ENCODE measurements around the gene MBD5.

Gene MBD5

DNA sequence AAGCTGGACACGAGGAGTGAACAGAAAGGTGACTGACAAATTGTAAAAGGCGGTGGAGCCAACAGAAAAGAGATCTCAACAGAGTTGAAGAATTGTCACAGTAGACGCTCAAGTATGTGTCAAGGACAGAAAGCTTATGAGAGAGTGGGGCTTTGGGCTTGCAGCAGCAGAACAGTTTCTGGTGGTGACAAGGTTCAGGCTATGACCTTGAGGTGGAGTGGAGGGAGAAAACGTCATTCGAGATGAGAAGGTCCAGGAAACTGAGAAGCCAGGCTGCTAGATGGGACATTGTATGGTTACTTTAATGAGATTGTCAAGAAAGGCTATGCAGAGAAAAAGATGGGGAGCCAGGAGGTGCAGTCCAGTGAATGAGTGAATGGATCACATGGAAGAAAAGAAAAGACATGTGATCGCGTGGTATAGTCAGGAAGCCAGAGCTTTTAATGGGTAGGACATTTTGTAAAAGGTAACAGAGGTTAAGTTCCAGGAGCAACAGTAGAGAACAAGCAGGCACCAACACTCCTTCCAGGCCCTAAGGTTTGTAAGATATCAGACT lies 532.5 kb downstream of the MBD5 start:
- H3K4me3 ChIP-seq (replicated peaks; ENCODE audit: low read depth, low read length): no peak overlapping the region
- no peak for DNase-seq (ENCODE audit: extremely low read depth, low read depth)
- TF ChIP-seq, protein P1, sequence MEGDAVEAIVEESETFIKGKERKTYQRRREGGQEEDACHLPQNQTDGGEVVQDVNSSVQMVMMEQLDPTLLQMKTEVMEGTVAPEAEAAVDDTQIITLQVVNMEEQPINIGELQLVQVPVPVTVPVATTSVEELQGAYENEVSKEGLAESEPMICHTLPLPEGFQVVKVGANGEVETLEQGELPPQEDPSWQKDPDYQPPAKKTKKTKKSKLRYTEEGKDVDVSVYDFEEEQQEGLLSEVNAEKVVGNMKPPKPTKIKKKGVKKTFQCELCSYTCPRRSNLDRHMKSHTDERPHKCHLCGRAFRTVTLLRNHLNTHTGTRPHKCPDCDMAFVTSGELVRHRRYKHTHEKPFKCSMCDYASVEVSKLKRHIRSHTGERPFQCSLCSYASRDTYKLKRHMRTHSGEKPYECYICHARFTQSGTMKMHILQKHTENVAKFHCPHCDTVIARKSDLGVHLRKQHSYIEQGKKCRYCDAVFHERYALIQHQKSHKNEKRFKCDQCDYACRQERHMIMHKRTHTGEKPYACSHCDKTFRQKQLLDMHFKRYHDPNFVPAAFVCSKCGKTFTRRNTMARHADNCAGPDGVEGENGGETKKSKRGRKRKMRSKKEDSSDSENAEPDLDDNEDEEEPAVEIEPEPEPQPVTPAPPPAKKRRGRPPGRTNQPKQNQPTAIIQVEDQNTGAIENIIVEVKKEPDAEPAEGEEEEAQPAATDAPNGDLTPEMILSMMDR (IDR thresholded peaks at IDR 0.05; ENCODE audit: low read depth, low read length, missing control alignments): no peak

DNA sequence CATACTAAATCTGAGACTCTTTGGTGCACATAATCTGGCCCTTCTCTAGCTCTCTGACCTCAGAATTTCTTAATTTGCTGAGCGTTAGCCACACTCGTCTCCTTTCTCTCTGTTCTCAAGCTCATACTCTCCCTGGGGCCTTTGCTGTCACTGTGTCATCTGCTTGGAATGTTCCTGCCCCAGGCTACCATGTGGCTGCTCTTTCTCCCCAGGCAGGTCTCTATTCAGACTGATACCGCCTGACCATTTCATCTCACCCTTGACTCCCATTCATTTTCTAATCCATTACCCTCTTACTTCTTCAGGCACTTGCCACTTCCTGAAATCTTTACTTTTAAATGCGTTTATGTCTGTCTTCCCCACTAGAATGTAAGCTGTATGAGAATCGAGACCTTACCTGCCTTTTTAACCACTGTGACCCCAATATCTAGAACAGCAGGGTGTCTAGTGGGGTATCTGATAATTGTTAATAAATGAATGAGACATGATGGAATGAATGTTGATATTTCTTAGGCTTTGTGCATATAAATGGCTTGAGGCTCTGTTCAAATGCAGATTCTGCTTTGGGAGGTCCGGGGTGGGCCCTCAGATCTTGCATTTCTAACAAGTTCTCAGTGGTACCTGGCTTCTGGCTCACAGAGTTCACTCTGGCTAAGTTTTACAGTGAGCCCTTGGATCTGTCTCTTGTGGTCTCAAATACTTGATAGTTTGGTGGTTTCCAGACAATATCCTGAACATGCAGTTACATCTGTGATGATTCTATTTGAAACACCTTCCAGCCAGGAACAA lies 533.8 kb downstream of the MBD5 start:
- TF ChIP-seq, protein P1 (IDR thresholded peaks at IDR 0.05; ENCODE audit: low read depth, low read length, missing control alignments): no peak
- no peak overlapping the region for H3K4me3 ChIP-seq (replicated peaks; ENCODE audit: low read depth, low read length)
- DNase-seq (ENCODE audit: extremely low read depth, low read depth): no peak

DNA sequence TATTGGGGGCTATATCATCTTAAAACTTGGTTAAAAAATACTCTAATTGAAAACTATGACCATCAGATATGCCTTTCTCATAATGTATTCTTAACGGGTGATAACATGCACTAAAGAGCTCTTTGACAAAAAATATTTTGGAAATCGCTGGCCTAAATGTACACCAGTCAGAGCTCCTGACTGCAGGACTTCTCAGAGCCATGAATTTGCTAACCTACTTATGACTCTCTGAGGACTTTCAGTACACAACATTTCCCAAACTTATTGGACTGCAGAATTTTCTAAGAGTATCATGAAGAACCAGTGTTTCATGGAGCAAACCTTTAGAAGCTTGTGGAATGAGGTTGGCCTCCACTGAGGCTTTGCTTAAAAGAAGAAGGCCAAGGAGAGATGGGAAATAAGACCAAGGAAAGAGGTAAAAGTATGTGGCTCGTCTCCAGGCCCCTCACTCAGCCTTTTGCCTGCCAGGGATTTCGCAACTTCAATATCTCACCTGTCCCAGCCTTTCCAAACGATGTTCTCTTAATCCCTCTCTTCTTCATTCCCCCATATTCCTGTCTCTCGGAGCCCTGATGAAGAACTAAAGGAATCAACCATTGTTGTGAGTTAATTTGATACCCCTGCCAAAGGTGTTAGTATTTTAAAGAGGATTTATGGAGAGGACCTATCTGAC lies 534.9 kb downstream of the MBD5 start:
- TF ChIP-seq, protein P1 (IDR thresholded peaks at IDR 0.05; ENCODE audit: low read depth, low read length, missing control alignments): no peak
- no peak for DNase-seq (ENCODE audit: extremely low read depth, low read depth)
- H3K4me3 ChIP-seq (replicated peaks; ENCODE audit: low read depth, low read length): no peak overlapping the region

DNA sequence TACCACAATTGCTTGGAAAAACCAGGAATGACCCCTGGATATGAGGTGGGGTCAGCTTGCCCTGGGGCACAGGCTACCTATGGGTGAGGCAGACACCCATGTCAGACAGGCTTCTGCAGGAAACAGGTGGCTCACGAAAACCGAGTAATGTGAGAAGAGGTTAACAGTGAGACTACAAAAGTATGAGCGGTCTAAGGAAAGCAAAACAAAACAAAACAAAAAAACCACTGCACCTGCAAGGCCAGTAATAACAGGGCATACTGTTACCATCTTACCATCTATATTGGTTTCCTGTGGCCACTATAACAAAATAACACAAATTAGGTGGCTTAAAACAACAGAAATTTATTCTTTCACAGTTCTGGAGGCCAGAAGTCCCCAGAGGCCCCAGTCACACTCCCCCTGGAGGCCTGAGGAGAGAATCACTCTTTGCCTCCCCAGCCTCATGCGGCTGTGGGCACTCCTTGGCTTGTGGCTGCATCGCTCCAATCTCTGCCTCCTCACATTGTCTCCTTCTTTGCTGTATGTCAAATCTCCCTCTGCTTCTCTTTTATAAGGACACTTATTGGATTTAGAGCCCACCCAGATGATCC lies 537.0 kb downstream of the MBD5 start:
- no peak for DNase-seq (ENCODE audit: extremely low read depth, low read depth)
- H3K4me3 ChIP-seq (replicated peaks; ENCODE audit: low read depth, low read length): no peak overlapping the region
- TF ChIP-seq, protein P1 (IDR thresholded peaks at IDR 0.05; ENCODE audit: low read depth, low read length, missing control alignments): peak; percentile 38

DNA sequence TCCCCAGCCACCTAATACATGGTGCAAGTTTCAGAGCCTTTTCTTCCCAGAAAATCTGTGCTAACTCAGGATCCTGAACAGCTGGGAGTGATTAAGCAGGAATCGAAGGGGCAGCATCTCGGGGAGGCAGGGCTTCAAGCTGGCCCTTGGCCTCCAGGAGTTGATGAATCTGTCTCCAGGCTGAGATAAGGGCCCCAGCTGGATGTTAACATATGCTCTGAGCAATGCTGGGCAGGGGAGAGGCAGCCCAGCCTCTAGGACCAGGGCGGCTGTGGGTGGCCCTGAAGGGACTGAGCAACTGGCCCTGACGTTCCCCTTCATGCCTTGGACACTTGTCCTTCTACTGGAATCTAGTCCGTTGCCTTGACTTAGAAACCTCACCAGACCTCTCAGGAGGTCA lies 539.6 kb downstream of the MBD5 start:
- TF ChIP-seq, protein P1 (IDR thresholded peaks at IDR 0.05; ENCODE audit: low read depth, low read length, missing control alignments): no peak
- H3K4me3 ChIP-seq (replicated peaks; ENCODE audit: low read depth, low read length): no peak overlapping the region
- no peak for DNase-seq (ENCODE audit: extremely low read depth, low read depth)

DNA sequence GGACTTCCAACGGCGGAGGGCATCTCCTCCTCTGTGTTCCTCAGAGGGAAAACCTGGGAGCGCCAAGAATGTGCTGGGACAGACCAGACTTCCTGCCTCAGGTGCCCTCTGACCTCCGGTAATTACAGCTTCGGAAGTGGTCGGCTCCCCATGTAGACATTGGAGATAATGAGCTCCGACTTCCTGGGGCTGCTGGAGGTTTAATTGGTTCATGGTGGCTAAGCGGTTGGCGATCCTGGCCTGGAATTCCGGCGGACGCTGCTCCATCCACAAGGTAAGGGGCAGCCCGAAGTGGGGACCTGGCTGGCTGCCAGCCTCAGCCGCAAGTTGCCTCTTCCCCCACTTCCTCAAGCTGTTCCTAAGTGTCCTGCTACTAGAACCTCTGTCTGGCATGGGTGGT lies 540.5 kb downstream of the MBD5 start:
- H3K4me3 ChIP-seq (replicated peaks; ENCODE audit: low read depth, low read length): no peak overlapping the region
- TF ChIP-seq, protein P1 (IDR thresholded peaks at IDR 0.05; ENCODE audit: low read depth, low read length, missing control alignments): no peak
- no peak for DNase-seq (ENCODE audit: extremely low read depth, low read depth)

All from HFF-Myc (cell line).